ENCODE data around the gene MRPL54.

- no peak for TF ChIP-seq CTCF (IDR thresholded peaks at IDR 0.05)
- no peak for TF ChIP-seq POLR2A (IDR thresholded peaks at IDR 0.05)
These were observed 380 bp upstream of the MRPL54 start for GRCh38 chr19:3762130-3762473.
